GM12878 (cell line): ENCODE data around the gene WDR93. TPM values are rescaled to one million over a fixed set of nuclear protein-coding genes. Genes with fewer than 3 reads are reported as not detected.
A peak's percentile ranks its signal among the peaks of the same experiment; 100 is the strongest.

Source experiments
- ATAC-seq: fragments of 200-7000 bp; cut with Tn5 transposase; 3 replicates; pipeline ENCODE4 v1.9.1; 2020; ENCODE audit warnings: mild to moderate bottlenecking, moderate library complexity
- BruUV-seq: library from RNA; stranded (reverse); fragments of 400-500 nt; replicated peaks from 2 replicates; lab custom pipeline; 2021; lab: Mats Ljungman, UMichigan
- CTCF ChIA-PET: fragments of 300-600 bp; sonication (Branson Sonifier 250); formaldehyde crosslinking; extraction: SDS; loops from one replicate; lab custom pipeline; 2021; ENCODE audit warnings: inconsistent platforms; lab: Yijun Ruan, JAX
- POLR2A ChIA-PET: fragments of 350-600 bp; formaldehyde crosslinking; extraction: SDS; loops from one replicate; lab custom pipeline; 2021; ENCODE audit warnings: inconsistent platforms; lab: Charles Lee
- RAD21 ChIA-PET: fragments of 300-600 bp; sonication (Branson Sonifier 250); formaldehyde crosslinking; loops from one replicate; lab custom pipeline; 2023; ENCODE audit warnings: antibody characterized with exemption; ENCODE audit not compliant: unreplicated experiment; lab: Charles Lee
- SMC1A ChIA-PET: fragments of 300-600 bp; sonication (Branson Sonifier 250); formaldehyde crosslinking; loops from one replicate; lab custom pipeline; 2023; ENCODE audit not compliant: unreplicated experiment, uncharacterized antibody; lab: Charles Lee
- DNase-seq: peaks from one replicate; pipeline ENCODE4 v3.0.0-alpha.2; 2011; ENCODE audit warnings: low read depth, low spot score
- FAIRE-seq: peaks from 3 replicates; lab custom pipeline; 2011; peaks lifted over from hg19 to GRCh38; lab: Jason Lieb, UNC
- H2AFZ ChIP-seq: 2 replicates; pipeline ENCODE4 v1.6.0; 2011; ENCODE audit warnings: low read depth, low read length, control low read depth; ENCODE audit not compliant: control insufficient read depth
- H3K27ac ChIP-seq: 2 replicates; pipeline ENCODE4 v1.5.1; 2011; ENCODE audit warnings: control low read depth; ENCODE audit not compliant: control insufficient read depth, insufficient read depth
- H3K27me3 ChIP-seq, 2 experiments: replicated peaks in 1 of 2; 2 replicates each; pipeline versions ENCODE4 v1.6.0 to v1.6.1; 2011; ENCODE audit warnings: low read length in 1 of 2; ENCODE audit not compliant: control insufficient read depth in 2 of 2, insufficient read depth in 2 of 2
- H3K36me3 ChIP-seq, 2 experiments: 2 replicates each; pipeline ENCODE4 v1.5.1; 2011; ENCODE audit warnings: low read length in 1 of 2; ENCODE audit not compliant: control insufficient read depth in 2 of 2, insufficient read depth in 2 of 2
- H3K4me1 ChIP-seq: 2 replicates; pipeline ENCODE4 v1.6.1; 2011; ENCODE audit warnings: mild to moderate bottlenecking, low read length, moderate library complexity, mixed read lengths; ENCODE audit not compliant: control insufficient read depth, insufficient read depth
- H3K4me2 ChIP-seq: 2 replicates; pipeline ENCODE4 v1.6.0; 2011; ENCODE audit warnings: control low read depth; ENCODE audit not compliant: control insufficient read depth, insufficient read depth
- H3K4me3 ChIP-seq: fragments of 200-600 bp; sonication (generic); 2 replicates; pipeline ENCODE4 v1.5.1; 2016
- H3K79me2 ChIP-seq: 2 replicates; pipeline ENCODE4 v1.6.0; 2011; ENCODE audit warnings: low read length; ENCODE audit not compliant: control insufficient read depth, insufficient read depth
- H3K9ac ChIP-seq: 2 replicates; pipeline ENCODE4 v1.8.0; 2011; ENCODE audit warnings: low read length, control low read depth, mixed read lengths; ENCODE audit not compliant: control insufficient read depth, insufficient read depth
- H3K9me3 ChIP-seq: replicated peaks from 3 replicates; pipeline ENCODE4 v1.5.1; 2011; ENCODE audit warnings: mild to moderate bottlenecking, low read length; ENCODE audit not compliant: control insufficient read depth, insufficient read depth
- H4K20me1 ChIP-seq: 2 replicates; pipeline ENCODE4 v1.6.0; 2011; ENCODE audit not compliant: control insufficient read depth, insufficient read depth
- JUNB ChIP-seq: IDR thresholded peaks from 2 replicates; pipeline ENCODE4 v1.6.1; 2016; ENCODE audit warnings: antibody characterized with exemption, mild to moderate bottlenecking
- KDM1A ChIP-seq: fragments of 200-600 bp; sonication (generic); IDR thresholded peaks from 2 replicates; pipeline ENCODE4 v1.6.1; 2016; ENCODE audit warnings: borderline replicate concordance
- LARP7 ChIP-seq: fragments of 450-650 bp; IDR thresholded peaks from 2 replicates; pipeline ENCODE4 v1.6.1; 2017; ENCODE audit warnings: mild to moderate bottlenecking
- ZBTB11 ChIP-seq: fragments of 450-650 bp; formaldehyde crosslinking; IDR thresholded peaks from 2 replicates; pipeline ENCODE4 v1.5.0; 2022; ENCODE audit warnings: mild to moderate bottlenecking, missing genetic modification characterization
- WGBS: methylation state at CpG from one replicate; pipeline ENCODE4 v1.1.6; 2016; ENCODE audit warnings: low lambda C conversion rate; ENCODE audit not compliant: insufficient replicate concordance, insufficient coverage; ENCODE audit errors: missing lambda C conversion rate; 5-methylcytosine and 5-hydroxymethylcytosine counted together
- in situ Hi-C: fragments of 300-500 bp; cut with MboI; formaldehyde crosslinking; loops from 9 replicates; pipeline ENCODE4 v1.14.3; 2018; ENCODE audit warnings: mixed read lengths
- intact Hi-C: fragments of 100-400 bp; cut with micrococcal nuclease; formaldehyde crosslinking; loops from one replicate; pipeline ENCODE4 v1.14.2; 2022; ENCODE audit not compliant: unreplicated experiment
- polyA plus RNA-seq, 11 experiments: library from polyadenylated mRNA; depleted of rRNA in 4 of 11; unstranded in 6 of 11; stranded (reverse) in 5 of 11; fragments of >200 nt; fragmentation: Nextera tagmentation in 4 of 11; fragmentation: Illumina TruSeq in 1 of 11; extraction: Ambion mirVana in 4 of 11; extraction: Trizol in 1 of 11; gene quantifications; 1 replicate in 1 of 11; 2 replicates in 10 of 11; pipeline versions ENCODE4 v1.2.1 to v1.2.3, GENCODE V29; 2011 to 2016; ENCODE audit warnings: inconsistent platforms in 2 of 11, missing spikeins in 2 of 11, low read depth in 1 of 11
- total RNA-seq, 4 experiments: library from RNA; depleted of rRNA in 3 of 4; stranded (reverse); fragments of >200 nt in 3 of 4; fragmentation: Illumina TruSeq in 1 of 4; extraction: Trizol in 1 of 4; gene quantifications; 2 replicates each; pipeline versions ENCODE4 v1.2.1 to v1.2.3, GENCODE V29; 2013 to 2021

Gene WDR93
- total and polyA plus RNA-seq, 10 of the 15 experiments (the other 5 are each of a cell fraction or from before 2014, with no cell fraction given), result not detected

DNA sequence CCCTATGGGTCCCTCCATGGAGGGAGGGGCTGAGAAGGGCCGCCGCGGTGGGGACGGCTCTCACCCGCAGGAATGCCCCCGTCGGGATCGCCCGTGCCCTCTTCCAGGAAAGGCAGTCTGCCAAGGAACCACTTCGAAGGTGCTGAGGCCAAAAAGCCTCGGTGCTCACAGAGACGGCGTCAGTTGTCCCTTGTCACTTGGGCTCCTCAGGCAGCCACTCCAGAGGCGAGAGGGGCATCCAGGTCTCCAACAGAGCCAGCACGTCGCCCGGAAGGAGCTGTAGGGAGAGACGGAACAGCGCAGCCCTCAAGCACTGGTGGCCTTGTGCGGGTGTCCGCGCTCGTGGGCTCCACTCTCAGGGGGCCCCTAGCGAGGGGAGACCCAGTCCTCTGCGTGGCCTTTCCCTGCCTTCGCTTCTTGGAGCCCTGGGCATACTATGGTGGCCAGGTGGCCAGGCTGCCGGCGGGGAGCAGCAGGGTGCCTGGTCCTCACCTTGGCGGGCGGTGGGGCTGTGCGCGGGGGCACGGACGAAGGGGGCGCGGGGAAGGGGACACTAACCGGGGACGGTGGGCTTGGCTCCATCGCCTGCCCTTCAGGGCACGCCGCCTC, 59.4 kb downstream of the WDR93 start:
- TF ChIP-seq ZBTB11 (no peak), JUNB (no peak), KDM1A (no peak), LARP7 (no peak)
- Histone ChIP-seq H3K36me3 (no peaks in the 10 kb centered on the region), H3K9ac (peak overlapping the region; percentile 56; the same call in 1 of the 2 replicates), H3K9me3 (no peaks in the 10 kb centered on the region), H3K4me1 (peaks cover 9% of the 10 kb centered on the region), H3K27ac (no peak overlapping the region), H3K27me3 (peaks cover 0 to 4% of the 10 kb centered on the region in 2 experiments; a peak in 2 of 4 replicates), H3K4me2 (peak overlapping the region; percentile 90), H4K20me1 (no peaks in the 10 kb centered on the region), H2AFZ (peak overlapping the region; percentile 86), H3K4me3 (peak overlapping the region; percentile 65), H3K79me2 (no peaks in the 10 kb centered on the region)
- ChIA-PET CTCF (interaction anchor here (1.0 to 4.2 kb wide), 6 partner anchors 10 to 125 kb away, joined by 3 to 32 read pairs (median 8); no protein-coding TSS in a partner anchor), SMC1A (interaction anchor here (0.6 kb wide), 1 partner anchor 176 kb away, joined by 3 read pairs; no protein-coding TSS in a partner anchor), RAD21 (interaction anchor here (0.9 kb wide), 1 partner anchor 26 kb away, joined by 3 read pairs; the partner anchor contains the start of gene MESP2), POLR2A (interaction anchor here (1.0 kb wide), 1 partner anchor 10 kb away, joined by 6 read pairs; no protein-coding TSS in a partner anchor)
- DNase-seq (no peak), ATAC-seq (peak; percentile 3; the same call in 2 of the 3 replicates), FAIRE-seq (no peak)
- in situ Hi-C loops (loop anchor here (10.0 kb wide), 1 partner anchor 345 kb away; no protein-coding TSS in a partner anchor), intact Hi-C loops (loop anchor here (10.0 kb wide), 1 partner anchor 75 kb away; no protein-coding TSS in a partner anchor)
- BruUV-seq, result no TSS peak
- WGBS, result 14% methylated on average over 26 of the region's 41 CpGs
